HFF-Myc (cell line): ENCODE data around the gene ASF1A.

Source experiments
- DNase-seq: peaks from one replicate; pipeline ENCODE4 v3.0.0-alpha.2; 2011; ENCODE audit warnings: low read depth; ENCODE audit errors: extremely low read depth
- H3K4me3 ChIP-seq: replicated peaks from 2 replicates; pipeline ENCODE4 v1.5.1; 2011; ENCODE audit warnings: low read depth, mild to moderate bottlenecking, control low read depth, low read length
- CTCF ChIP-seq: IDR thresholded peaks from 2 replicates; pipeline ENCODE4 v1.5.1; 2012; ENCODE audit warnings: mild to moderate bottlenecking, low read depth, low read length, control low read depth; ENCODE audit errors: missing control alignments

The ASF1A gene

GRCh38 chr6:118952683-118953082, 58.7 kb downstream of the ASF1A start:
- no peak for TF ChIP-seq CTCF
- no peak for DNase-seq
- no peak overlapping the region for H3K4me3 ChIP-seq

GRCh38 chr6:118953391-118953790, 59.4 kb downstream of the ASF1A start:
- no peak for DNase-seq
- no peak overlapping the region for H3K4me3 ChIP-seq

More at GRCh38 chr6:118953391-118953790, 59.4 kb downstream of the ASF1A start:
- no peak for TF ChIP-seq CTCF
